SH-SY5Y (cell line): ENCODE results near the gene PTPRT.

ENCODE experiments used
- GATA2 ChIP-seq: IDR thresholded peaks from 2 replicates; pipeline ENCODE4 v1.6.1; 2011; ENCODE audit warnings: mild to moderate bottlenecking, low read depth, low read length
- GATA3 ChIP-seq: IDR thresholded peaks from 2 replicates; pipeline ENCODE4 v1.6.1; 2011; ENCODE audit warnings: low read depth, mild to moderate bottlenecking, low read length, moderate library complexity

PTPRT gene

GRCh38 chr20:42319252-42320013 is 870.3 kb downstream of the PTPRT start:
- TF ChIP-seq GATA3 = no peak
- no peak for TF ChIP-seq GATA2

- TF ChIP-seq GATA2 (no peak), GATA3 (no peak)
These were observed 876.0 kb downstream of the PTPRT start for GRCh38 chr20:42313704-42314103.

GRCh38 chr20:42309050-42309449 is 880.7 kb downstream of the PTPRT start:
- TF ChIP-seq GATA2 (no peak), GATA3 (no peak)

GRCh38 chr20:42308171-42308570 is 881.5 kb downstream of the PTPRT start:
- TF ChIP-seq GATA3 (no peak), GATA2 (no peak)

- no peak for TF ChIP-seq GATA3
- TF ChIP-seq GATA2 = no peak
These were observed 894.1 kb downstream of the PTPRT start for GRCh38 chr20:42295592-42295991.

GRCh38 chr20:42294976-42295375 is 894.7 kb downstream of the PTPRT start:
- TF ChIP-seq GATA2 (no peak), GATA3 (no peak)

GRCh38 chr20:42281801-42282200 is 907.9 kb downstream of the PTPRT start:
- no peak for TF ChIP-seq GATA3
- no peak for TF ChIP-seq GATA2

- no peak for TF ChIP-seq GATA3
- TF ChIP-seq GATA2 = no peak
These were observed 912.7 kb downstream of the PTPRT start for GRCh38 chr20:42276718-42277602.

- TF ChIP-seq GATA2 = no peak
- no peak for TF ChIP-seq GATA3
These were observed 914.7 kb downstream of the PTPRT start for GRCh38 chr20:42274986-42275385.

GRCh38 chr20:42272516-42272915 is 917.2 kb downstream of the PTPRT start:
- TF ChIP-seq GATA2 (no peak), GATA3 (no peak)

- TF ChIP-seq GATA3 = no peak
- TF ChIP-seq GATA2 = no peak
These were observed 919.2 kb downstream of the PTPRT start for GRCh38 chr20:42270539-42270938.

- TF ChIP-seq GATA3 (no peak), GATA2 (no peak)
These were observed 921.8 kb downstream of the PTPRT start for GRCh38 chr20:42267793-42268384.

- TF ChIP-seq GATA3 = no peak
- TF ChIP-seq GATA2 = no peak
These were observed 927.9 kb downstream of the PTPRT start for GRCh38 chr20:42261766-42262270.

- TF ChIP-seq GATA2 (no peak), GATA3 (no peak)
These were observed 929.5 kb downstream of the PTPRT start for GRCh38 chr20:42260184-42260583.

- no peak for TF ChIP-seq GATA2
- no peak for TF ChIP-seq GATA3
These were observed 930.3 kb downstream of the PTPRT start for GRCh38 chr20:42259389-42259788.
